ENCODE results near the gene RCAN3.
"Not testable (repeated sequence)": the region's sequence is repeated elsewhere in the genome, so short reads cannot be mapped to it uniquely, and the experiment has no call there.

Gene RCAN3

DNA sequence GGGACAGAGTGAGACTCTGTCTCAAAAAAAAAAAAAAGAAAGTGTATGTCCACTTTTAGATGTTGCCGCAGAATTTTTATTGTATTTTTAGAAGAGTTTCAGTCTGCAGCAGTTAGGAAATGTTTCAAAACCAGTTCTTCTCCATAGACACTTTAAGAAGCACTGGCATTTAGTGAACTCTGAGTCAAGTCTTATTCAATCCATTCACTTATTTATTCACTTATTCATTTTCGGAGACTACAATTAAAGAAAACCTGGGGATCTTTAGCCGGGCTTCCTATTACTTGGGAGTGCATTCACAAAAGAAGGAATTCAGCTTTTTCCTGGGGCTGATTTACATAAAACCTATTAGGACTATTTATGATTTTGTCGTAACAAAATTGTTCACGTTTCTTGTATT is 12.3 kb downstream of the RCAN3 start:
- DNase-seq (ENCODE audit: low read depth): no peak

DNA sequence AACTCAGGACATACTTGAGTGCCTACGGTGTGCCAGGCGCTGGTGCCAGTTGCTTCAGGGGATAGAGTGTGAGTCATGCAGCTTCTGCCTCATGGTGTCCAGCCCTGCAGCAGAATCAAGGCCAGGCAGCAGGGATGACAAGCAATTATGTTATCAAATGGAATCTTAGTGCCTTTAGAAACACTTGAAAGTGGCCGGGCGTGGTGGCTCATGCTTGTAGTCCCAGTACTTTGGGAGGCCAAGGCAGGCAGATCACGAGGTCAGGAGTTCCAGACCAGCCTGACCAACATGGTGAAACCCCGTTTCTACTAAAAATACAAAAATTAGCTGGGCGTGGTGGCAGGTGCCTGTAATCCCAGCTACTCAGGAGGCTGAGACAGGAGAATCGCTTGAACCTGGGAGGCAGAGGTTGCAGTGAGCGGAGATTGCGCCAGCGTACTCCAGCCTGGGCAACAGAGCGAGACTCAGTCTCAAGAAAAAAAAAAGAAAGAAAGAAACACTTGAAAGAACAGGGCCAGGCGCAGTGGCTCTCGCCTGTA is 13.1 kb downstream of the RCAN3 start:
- DNase-seq (ENCODE audit: low read depth): not testable (repeated sequence)

- no peak for DNase-seq (ENCODE audit: low read depth)
Observed at GRCh38 chr1:24516506-24516905, 13.9 kb downstream of the RCAN3 start.

- no peak for DNase-seq (ENCODE audit: low read depth)
Observed at GRCh38 chr1:24517898-24518297, 15.3 kb downstream of the RCAN3 start.

DNA sequence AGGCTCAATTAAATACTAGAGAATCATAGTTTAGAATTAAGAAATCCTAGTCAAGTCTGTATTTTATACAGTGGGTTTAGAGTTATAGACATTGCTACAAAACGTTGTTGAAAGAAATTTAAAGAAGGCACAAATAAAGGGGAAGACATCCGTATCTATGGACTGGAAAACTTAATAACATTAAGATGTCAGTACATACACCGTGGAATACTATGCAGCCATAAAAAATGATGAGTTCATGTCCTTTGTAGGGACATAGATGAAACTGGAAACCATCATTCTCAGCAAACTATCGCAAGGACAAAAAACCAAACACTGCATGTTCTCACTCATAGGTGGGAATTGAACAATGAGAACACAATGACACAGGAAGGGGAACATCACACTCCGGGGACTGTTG is 17.6 kb downstream of the RCAN3 start:
- DNase-seq (ENCODE audit: low read depth): not testable (repeated sequence)

- DNase-seq (ENCODE audit: low read depth): no peak
Observed at GRCh38 chr1:24525606-24526005, 23.0 kb downstream of the RCAN3 start.

- DNase-seq (ENCODE audit: low read depth): no peak
Observed at GRCh38 chr1:24526045-24526444, 23.4 kb downstream of the RCAN3 start.

DNA sequence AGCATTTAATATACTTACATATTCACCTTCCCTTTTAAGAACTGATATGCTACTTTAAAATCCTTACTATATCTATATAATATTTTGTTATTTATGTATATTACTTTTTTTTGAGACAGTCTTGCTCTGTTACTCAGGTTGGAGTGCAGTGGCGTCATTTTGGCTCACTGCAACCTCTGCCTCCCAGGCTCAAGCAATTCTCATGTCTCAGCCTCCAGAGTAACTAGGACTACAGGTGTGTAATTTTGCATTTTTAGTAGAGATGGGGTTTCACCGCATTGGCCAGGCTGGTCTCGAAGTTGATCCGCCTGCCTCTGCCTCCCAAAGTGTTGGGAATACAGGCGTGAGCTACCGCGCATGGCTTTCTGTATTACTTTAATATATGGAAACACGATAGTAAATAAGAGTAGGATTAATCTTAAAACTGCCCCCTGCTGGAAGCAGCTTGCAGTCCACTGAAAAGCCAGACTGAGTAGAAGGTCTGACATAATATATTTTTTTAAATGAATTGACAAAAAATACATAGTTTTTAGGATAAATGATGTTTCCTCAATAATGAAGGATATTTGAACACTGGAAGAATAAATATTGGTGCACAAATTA is 24.4 kb downstream of the RCAN3 start:
- peak; percentile 39 for DNase-seq (ENCODE audit: low read depth)

- no peak for DNase-seq (ENCODE audit: low read depth)
Observed at GRCh38 chr1:24528744-24529143, 26.1 kb downstream of the RCAN3 start.

DNA sequence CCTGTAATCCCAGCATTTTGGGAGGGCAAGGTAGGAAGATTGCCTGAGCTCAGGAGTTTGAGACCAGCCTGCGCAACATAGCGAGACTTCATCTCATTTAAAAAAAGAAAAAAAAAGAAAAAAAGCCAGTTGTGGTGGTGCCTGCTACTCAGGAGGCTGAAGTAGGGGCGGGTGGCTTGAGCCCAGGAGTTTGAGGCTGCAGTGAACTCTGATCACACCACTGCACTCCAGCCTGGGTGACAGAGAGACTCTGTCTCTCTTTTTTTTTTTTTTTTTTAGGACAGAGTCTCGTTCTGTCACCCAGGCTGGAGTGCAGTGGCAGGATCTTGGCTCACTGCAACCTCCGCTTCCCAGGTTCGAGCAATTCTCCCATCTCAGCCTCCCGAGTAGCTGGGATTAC is 26.7 kb downstream of the RCAN3 start:
- not testable (repeated sequence) for DNase-seq (ENCODE audit: low read depth)

- peak; percentile 47 for DNase-seq (ENCODE audit: low read depth)
Observed at GRCh38 chr1:24535021-24535424, 32.4 kb downstream of the RCAN3 start.

GRCh38 chr1:24535778-24536177 is 33.1 kb downstream of the RCAN3 start:
- no peak for DNase-seq (ENCODE audit: low read depth)

- DNase-seq (ENCODE audit: low read depth): peak; percentile 66
Observed at GRCh38 chr1:24536391-24536840, 33.8 kb downstream of the RCAN3 start.

DNA sequence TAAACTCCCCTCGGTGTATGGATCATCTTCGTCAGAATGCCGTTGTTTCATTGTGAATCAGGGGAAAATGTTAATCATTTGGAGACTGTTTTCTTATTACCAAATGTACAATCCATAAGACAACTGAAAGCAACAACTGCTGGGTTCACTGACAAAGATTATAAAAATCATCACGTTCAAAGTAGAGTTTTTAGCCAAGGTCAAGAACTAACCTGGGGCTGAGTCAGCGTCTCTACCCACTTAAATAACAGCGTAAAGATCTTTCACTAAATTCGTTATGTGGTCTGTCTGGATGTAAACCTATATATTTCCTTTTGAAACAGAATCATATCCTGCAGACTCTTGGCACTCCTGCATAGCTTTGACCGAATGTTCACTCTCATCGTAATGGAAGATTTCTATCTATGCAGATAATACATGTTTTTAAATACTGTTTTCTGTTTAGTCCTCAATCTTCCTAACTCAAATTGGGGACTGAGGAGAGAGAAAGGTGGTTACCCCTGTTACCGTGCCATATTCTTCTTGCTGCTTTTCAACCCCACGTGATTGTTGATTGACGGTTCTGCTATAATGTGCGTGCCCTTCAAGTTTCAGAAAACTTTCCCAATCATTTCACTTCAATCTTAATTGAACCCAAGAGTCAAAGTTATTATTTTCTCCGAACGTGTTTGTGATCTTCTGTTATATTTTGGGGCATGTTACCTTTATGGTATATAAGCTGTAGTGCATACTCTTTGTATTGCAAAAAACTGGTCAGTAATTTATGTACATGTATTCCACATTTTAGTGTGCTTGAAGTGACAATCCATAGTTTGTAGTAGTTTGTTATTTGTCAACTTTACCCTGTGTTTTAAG is 37.6 kb downstream of the RCAN3 start:
- DNase-seq (ENCODE audit: low read depth): no peak

GRCh38 chr1:24540906-24541710 is 38.5 kb downstream of the RCAN3 start:
- DNase-seq (ENCODE audit: low read depth): no peak

GRCh38 chr1:24541711-24542346 is 39.2 kb downstream of the RCAN3 start:
- no peak for DNase-seq (ENCODE audit: low read depth)

DNA sequence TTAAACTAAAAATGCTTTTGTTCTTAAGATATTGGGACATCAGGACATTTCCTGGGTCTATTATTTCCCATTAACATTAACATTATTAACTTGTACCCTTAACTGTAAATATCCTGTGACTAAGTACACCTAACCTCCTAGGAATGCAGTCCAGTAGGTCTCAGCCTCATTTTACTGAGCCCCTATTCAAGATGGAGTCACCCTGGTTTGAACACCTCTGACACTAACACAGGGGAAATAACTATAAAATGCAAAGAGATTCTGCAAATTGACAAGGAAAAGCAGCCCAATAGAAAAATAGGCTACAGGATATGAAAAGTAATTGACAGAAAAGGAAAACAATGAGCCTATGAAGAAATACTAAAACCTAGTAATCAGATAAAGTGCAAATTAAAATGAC is 41.6 kb downstream of the RCAN3 start:
- DNase-seq (ENCODE audit: low read depth): no peak

DNA sequence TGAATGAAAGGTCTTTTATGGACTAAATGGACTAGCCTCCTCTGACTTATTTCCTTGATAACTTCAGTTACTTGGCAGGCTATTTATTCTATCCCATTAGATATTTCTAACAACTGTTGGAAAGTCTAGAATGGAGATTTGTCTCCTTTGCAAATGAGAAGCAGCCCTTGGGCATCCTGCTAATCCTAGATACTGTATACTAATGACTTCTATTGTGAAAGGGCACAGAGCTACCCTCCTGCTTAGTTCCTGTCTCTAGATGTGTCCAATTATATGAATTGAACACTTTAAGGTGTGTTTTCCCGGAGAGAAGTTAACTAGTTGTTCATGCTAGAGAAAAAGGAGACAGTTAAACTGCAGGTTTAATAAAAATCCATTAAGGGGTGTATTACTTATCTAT is 43.0 kb downstream of the RCAN3 start:
- no peak for DNase-seq (ENCODE audit: low read depth)

DNA sequence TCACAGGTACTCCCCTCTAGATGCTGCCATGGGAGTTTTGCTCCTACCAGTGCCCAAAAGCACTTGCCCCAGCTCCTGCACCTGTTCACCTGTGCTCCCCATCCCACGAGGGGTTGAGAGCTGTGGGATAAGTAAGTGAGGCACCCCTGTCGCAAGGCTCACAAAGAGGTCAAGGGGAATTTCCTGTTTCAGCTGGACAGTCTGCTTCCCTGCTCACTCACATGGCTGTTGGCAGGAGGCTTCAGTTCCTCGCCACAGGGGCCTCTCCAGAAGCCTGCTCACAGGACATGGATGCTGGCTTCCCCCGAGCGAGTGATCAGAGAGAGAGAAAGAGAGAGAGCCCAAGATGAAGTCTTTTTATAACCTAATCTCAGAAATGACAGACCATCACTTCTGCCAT is 44.6 kb downstream of the RCAN3 start:
- DNase-seq (ENCODE audit: low read depth): no peak

GRCh38 chr1:24548070-24548469 is 45.4 kb downstream of the RCAN3 start:
- DNase-seq (ENCODE audit: low read depth): no peak

DNA sequence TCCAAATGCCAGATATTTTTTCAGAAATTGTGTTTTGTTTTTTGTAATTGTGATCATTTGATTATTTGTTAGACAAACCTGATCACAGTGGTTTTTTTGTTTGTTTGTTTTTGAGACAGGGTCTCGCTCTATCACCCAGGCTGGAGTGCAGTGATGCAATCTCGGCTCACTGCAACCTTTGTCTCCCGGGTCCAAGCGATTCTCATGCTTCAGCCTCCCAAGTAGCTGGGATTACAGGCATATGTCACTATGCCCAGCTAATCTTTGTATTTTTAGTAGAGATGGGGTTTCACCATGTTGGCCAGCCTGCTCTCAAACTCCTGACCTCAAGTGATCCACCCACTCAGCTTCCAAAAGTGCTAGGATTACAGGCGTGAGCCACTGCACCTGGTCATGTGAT is 46.6 kb downstream of the RCAN3 start:
- not testable (repeated sequence) for DNase-seq (ENCODE audit: low read depth)

All from stimulated activated CD8-positive, alpha-beta memory T cell treated with anti-CD3 and anti-CD28 coated beads, Interleukin-12 subunit alpha, Interleukin-12 subunit beta, amount 100 ng/mL, for 1 hour (primary cell).